ENCODE data around the gene STYXL2. TPM values are rescaled to one million over a fixed set of nuclear protein-coding genes. Genes with fewer than 3 reads are reported as not detected.

STYXL2 gene
- polyA plus RNA-seq, 1 donor (not counting 4 experiments of a cell fraction or from before 2014, with no cell fraction given) = not detected

GRCh38 chr1:167054946-167055630 is 38.8 kb upstream of the STYXL2 start:
- FAIRE-seq = no peak
- Histone ChIP-seq H3K79me2 (ENCODE audit: control insufficient read depth, insufficient read depth, low read length) (no peaks in the 10 kb centered on the region), H3K9me1 (ENCODE audit: control insufficient read depth, extremely low read depth, insufficient read depth, low read length) (no peaks in the 10 kb centered on the region), H2AFZ (ENCODE audit: control insufficient read depth, low read length) (no peak overlapping the region), H3K4me3 (ENCODE audit: control insufficient read depth in 2 of 3, extremely low read depth in 1 of 3, insufficient read depth in 2 of 3, low read depth in 1 of 3, low read length in 3 of 3) (no peak overlapping the region), H3K4me2 (ENCODE audit: control insufficient read depth, extremely low read depth, insufficient read depth, low read depth, low read length) (no peak overlapping the region), H4K20me1 (ENCODE audit: control insufficient read depth, extremely low read depth, insufficient read depth, low read length) (no peaks in the 10 kb centered on the region), H3K27ac (ENCODE audit: control insufficient read depth, insufficient read depth, low read length) (no peak overlapping the region), H3K9me3 (ENCODE audit: control insufficient read depth, low read depth, low read length) (no peaks in the 10 kb centered on the region), H3K4me1 (ENCODE audit: control insufficient read depth, extremely low read depth, insufficient read depth, low read length) (peaks cover 6% of the 10 kb centered on the region), H3K36me3 (ENCODE audit: control insufficient read depth in 2 of 2, extremely low read depth in 1 of 2, insufficient read depth in 2 of 2, low read length in 2 of 2) (no peaks in the 10 kb centered on the region), H3K9ac (ENCODE audit: control insufficient read depth, extremely low read depth, insufficient read depth, low read length) (no peak overlapping the region), H3K27me3 (ENCODE audit: control insufficient read depth, extremely low read depth, insufficient read depth, low read length) (peaks cover 4% of the 10 kb centered on the region)
- DNase-seq (ENCODE audit: low read depth, low spot score) = no peak
- dilution Hi-C loops (cut with MboI; ENCODE audit: extremely low pct_ligation_motif_present, low sequenced_read_pairs) = loop anchor here (25.0 kb wide), 2 partner anchors 193 to 457 kb away; partner anchors contain the start of gene CD247
- TF ChIP-seq, protein P1, sequence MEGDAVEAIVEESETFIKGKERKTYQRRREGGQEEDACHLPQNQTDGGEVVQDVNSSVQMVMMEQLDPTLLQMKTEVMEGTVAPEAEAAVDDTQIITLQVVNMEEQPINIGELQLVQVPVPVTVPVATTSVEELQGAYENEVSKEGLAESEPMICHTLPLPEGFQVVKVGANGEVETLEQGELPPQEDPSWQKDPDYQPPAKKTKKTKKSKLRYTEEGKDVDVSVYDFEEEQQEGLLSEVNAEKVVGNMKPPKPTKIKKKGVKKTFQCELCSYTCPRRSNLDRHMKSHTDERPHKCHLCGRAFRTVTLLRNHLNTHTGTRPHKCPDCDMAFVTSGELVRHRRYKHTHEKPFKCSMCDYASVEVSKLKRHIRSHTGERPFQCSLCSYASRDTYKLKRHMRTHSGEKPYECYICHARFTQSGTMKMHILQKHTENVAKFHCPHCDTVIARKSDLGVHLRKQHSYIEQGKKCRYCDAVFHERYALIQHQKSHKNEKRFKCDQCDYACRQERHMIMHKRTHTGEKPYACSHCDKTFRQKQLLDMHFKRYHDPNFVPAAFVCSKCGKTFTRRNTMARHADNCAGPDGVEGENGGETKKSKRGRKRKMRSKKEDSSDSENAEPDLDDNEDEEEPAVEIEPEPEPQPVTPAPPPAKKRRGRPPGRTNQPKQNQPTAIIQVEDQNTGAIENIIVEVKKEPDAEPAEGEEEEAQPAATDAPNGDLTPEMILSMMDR (optimal IDR thresholded peaks at IDR 0.05 in 1 of 3, IDR thresholded peaks at IDR 0.05 in 1 of 3, conservative IDR thresholded peaks at IDR 0.05 in 1 of 3; ENCODE audit: extremely low read depth in 1 of 3, insufficient read depth in 2 of 3, low read length in 3 of 3) = no peak
- TF ChIP-seq EZH2 (IDR thresholded peaks at IDR 0.05; ENCODE audit: low read length) = no peak

GRCh38 chr1:167056529-167057231 is 37.2 kb upstream of the STYXL2 start:
- Histone ChIP-seq H4K20me1 (ENCODE audit: control insufficient read depth, extremely low read depth, insufficient read depth, low read length) (no peaks in the 10 kb centered on the region), H3K27me3 (ENCODE audit: control insufficient read depth, extremely low read depth, insufficient read depth, low read length) (peaks cover 4% of the 10 kb centered on the region), H3K4me3 (ENCODE audit: control insufficient read depth in 2 of 3, extremely low read depth in 1 of 3, insufficient read depth in 2 of 3, low read depth in 1 of 3, low read length in 3 of 3) (no peak overlapping the region), H3K79me2 (ENCODE audit: control insufficient read depth, insufficient read depth, low read length) (no peaks in the 10 kb centered on the region), H3K4me2 (ENCODE audit: control insufficient read depth, extremely low read depth, insufficient read depth, low read depth, low read length) (no peak overlapping the region), H3K9me3 (ENCODE audit: control insufficient read depth, low read depth, low read length) (no peaks in the 10 kb centered on the region), H2AFZ (ENCODE audit: control insufficient read depth, low read length) (no peak overlapping the region), H3K4me1 (ENCODE audit: control insufficient read depth, extremely low read depth, insufficient read depth, low read length) (peaks cover 6% of the 10 kb centered on the region), H3K9me1 (ENCODE audit: control insufficient read depth, extremely low read depth, insufficient read depth, low read length) (no peaks in the 10 kb centered on the region), H3K9ac (ENCODE audit: control insufficient read depth, extremely low read depth, insufficient read depth, low read length) (no peak overlapping the region), H3K36me3 (ENCODE audit: control insufficient read depth in 2 of 2, extremely low read depth in 1 of 2, insufficient read depth in 2 of 2, low read length in 2 of 2) (no peaks in the 10 kb centered on the region), H3K27ac (ENCODE audit: control insufficient read depth, insufficient read depth, low read length) (no peak overlapping the region)
- TF ChIP-seq, protein P1 (optimal IDR thresholded peaks at IDR 0.05 in 1 of 3, IDR thresholded peaks at IDR 0.05 in 1 of 3, conservative IDR thresholded peaks at IDR 0.05 in 1 of 3; ENCODE audit: extremely low read depth in 1 of 3, insufficient read depth in 2 of 3, low read length in 3 of 3) = no peak
- FAIRE-seq (no peak), DNase-seq (ENCODE audit: low read depth, low spot score) (no peak)
- dilution Hi-C loops (cut with MboI; ENCODE audit: extremely low pct_ligation_motif_present, low sequenced_read_pairs) = loop anchor here (25.0 kb wide), 2 partner anchors 194 to 456 kb away; partner anchors contain the start of gene CD247

All from keratinocyte (primary cell).